HepG2 (cell line): ENCODE measurements around the gene CCDC120. TPM values are rescaled to one million over a fixed set of nuclear protein-coding genes. Genes with fewer than 3 reads are reported as not detected.

Experiments
- ESRRA ChIP-seq: sonication (generic); formaldehyde crosslinking; IDR thresholded peaks from 2 replicates; pipeline ENCODE4 v1.5.1; 2020; ENCODE audit warnings: mild to moderate bottlenecking, low read depth, missing genetic modification reagents
- KLF12 ChIP-seq: sonication (generic); formaldehyde crosslinking; IDR thresholded peaks from 2 replicates; pipeline ENCODE4 v1.4.0; 2020; ENCODE audit warnings: missing genetic modification reagents, borderline replicate concordance
- MYC ChIP-seq: sonication (generic); formaldehyde crosslinking; IDR thresholded peaks from 2 replicates; pipeline ENCODE4 v1.9.0; 2021; ENCODE audit warnings: missing genetic modification reagents, borderline replicate concordance
- RXRB ChIP-seq: IDR thresholded peaks from 2 replicates; pipeline ENCODE4 v1.6.1; 2016; ENCODE audit warnings: borderline replicate concordance, missing genetic modification reagents, missing compliant biosample characterization
- SAP130 ChIP-seq: IDR thresholded peaks from 2 replicates; pipeline ENCODE4 v1.6.1; 2016; ENCODE audit warnings: low read depth
- SSRP1 ChIP-seq: IDR thresholded peaks from 2 replicates; pipeline ENCODE4 v1.6.1; 2016; ENCODE audit warnings: control low read depth
- ZBTB7A ChIP-seq: sonication (generic); formaldehyde crosslinking; IDR thresholded peaks from 2 replicates; pipeline ENCODE4 v1.8.0; 2022; ENCODE audit warnings: mild to moderate bottlenecking, missing genetic modification reagents
- ZFYVE20 ChIP-seq: sonication (generic); formaldehyde crosslinking; IDR thresholded peaks from 2 replicates; pipeline ENCODE4 v1.8.0; 2023; ENCODE audit warnings: low read depth, mild to moderate bottlenecking, moderate library complexity, missing genetic modification reagents, borderline replicate concordance
- ZNF256 ChIP-seq: sonication (generic); formaldehyde crosslinking; conservative IDR thresholded peaks from 2 replicates; pipeline ENCODE4 v1.4.0; 2020; ENCODE audit warnings: missing genetic modification reagents
- ZNF263 ChIP-seq: sonication (generic); formaldehyde crosslinking; IDR thresholded peaks from 2 replicates; pipeline ENCODE4 v1.4.0; 2020; ENCODE audit warnings: missing genetic modification reagents
- ZNF883 ChIP-seq: sonication (generic); formaldehyde crosslinking; IDR thresholded peaks from 2 replicates; pipeline ENCODE4 v1.5.1; 2020; ENCODE audit warnings: mild to moderate bottlenecking, missing genetic modification reagents; ENCODE audit errors: not compliant biosample characterization
- polyA plus RNA-seq, 8 experiments: library from polyadenylated mRNA; depleted of rRNA in 3 of 8; stranded (reverse) in 7 of 8; unstranded in 1 of 8; fragments of >200 nt; fragmentation: Illumina TruSeq in 4 of 8; extraction: Trizol in 4 of 8; gene quantifications; 2 replicates each; pipeline versions ENCODE4 v1.2.1 to v1.2.3, GENCODE V29; 2011 to 2016; ENCODE audit warnings: low read depth in 4 of 8, missing spikeins in 1 of 8, mixed read lengths in 1 of 8; ENCODE audit not compliant: insufficient read depth in 1 of 8
- total RNA-seq, 5 experiments: library from RNA; depleted of rRNA; stranded (reverse); fragments of >200 nt; fragmentation: Illumina TruSeq; extraction: Trizol; gene quantifications; 2 replicates each; pipeline ENCODE4 v1.2.3, GENCODE V29; 2016; ENCODE audit warnings: low read depth in 1 of 5
- TF ChIP-seq, protein P1 (sequence below): sonication (generic); formaldehyde crosslinking; IDR thresholded peaks from 2 replicates; pipeline ENCODE4 v1.4.0; 2020; ENCODE audit warnings: missing genetic modification reagents, mild to moderate bottlenecking, borderline replicate concordance
- TF ChIP-seq, protein P2 (sequence below): IDR thresholded peaks from 2 replicates; pipeline ENCODE4 v1.6.1; 2016; ENCODE audit warnings: control low read depth
- TF ChIP-seq, protein P3 (sequence below): IDR thresholded peaks from 2 replicates; pipeline ENCODE4 v1.4.0; 2020; ENCODE audit warnings: mild to moderate bottlenecking, missing genetic modification reagents

CCDC120 gene
- total and polyA plus RNA-seq, 2 of the 13 experiments (the other 11 are each of a cell fraction or from before 2014, with no cell fraction given): 0.89 to 3.2 TPM

DNA sequence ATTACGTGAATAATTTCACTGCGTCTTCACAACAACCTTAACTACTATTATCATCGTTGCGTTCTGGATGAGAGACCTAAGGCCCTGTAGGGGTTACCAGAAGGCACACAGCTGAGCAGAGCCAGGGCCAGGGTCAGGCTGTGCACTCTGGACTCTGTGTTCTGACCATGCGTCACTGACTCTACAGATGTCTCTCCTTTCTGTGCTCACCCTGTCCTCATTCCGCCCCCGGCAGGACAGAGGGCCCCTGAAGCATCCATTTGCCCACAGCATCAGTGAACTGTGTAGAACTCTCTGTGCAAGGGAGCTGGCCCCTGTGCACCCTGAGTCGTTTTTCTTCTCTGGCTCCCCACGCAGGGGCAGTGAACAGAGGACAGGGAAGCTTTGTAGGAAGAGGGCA lies 43.4 kb downstream of the CCDC120 start (continued):
- TF ChIP-seq, protein P1, sequence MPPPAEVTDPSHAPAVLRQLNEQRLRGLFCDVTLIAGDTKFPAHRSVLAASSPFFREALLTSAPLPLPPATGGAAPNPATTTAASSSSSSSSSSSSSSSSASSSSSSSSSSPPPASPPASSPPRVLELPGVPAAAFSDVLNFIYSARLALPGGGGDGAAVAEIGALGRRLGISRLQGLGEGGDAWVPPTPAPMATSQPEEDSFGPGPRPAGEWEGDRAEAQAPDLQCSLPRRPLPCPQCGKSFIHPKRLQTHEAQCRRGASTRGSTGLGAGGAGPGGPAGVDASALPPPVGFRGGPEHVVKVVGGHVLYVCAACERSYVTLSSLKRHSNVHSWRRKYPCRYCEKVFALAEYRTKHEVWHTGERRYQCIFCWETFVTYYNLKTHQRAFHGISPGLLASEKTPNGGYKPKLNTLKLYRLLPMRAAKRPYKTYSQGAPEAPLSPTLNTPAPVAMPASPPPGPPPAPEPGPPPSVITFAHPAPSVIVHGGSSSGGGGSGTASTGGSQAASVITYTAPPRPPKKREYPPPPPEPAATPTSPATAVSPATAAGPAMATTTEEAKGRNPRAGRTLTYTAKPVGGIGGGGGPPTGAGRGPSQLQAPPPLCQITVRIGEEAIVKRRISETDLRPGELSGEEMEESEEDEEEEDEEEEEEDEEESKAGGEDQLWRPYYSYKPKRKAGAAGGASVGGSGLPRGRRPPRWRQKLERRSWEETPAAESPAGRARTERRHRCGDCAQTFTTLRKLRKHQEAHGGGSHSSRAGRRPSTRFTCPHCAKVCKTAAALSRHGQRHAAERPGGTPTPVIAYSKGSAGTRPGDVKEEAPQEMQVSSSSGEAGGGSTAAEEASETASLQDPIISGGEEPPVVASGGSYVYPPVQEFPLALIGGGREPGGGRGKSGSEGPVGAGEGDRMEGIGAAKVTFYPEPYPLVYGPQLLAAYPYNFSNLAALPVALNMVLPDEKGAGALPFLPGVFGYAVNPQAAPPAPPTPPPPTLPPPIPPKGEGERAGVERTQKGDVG (CRISPR knock-in tag): no peak
- TF ChIP-seq RXRB (CRISPR knock-in tag): peak; percentile 82
- no peak for TF ChIP-seq ZNF883
- peak; percentile 73 for TF ChIP-seq SAP130 (CRISPR knock-in tag)
- TF ChIP-seq MYC (CRISPR knock-in tag): peak; percentile 38; the same call in 1 of the 2 replicates
- TF ChIP-seq ZNF256 (CRISPR knock-in tag): no peak
- TF ChIP-seq ESRRA: peak; percentile 61; the same call in 1 of the 2 replicates
- no peak for TF ChIP-seq ZFYVE20 (CRISPR knock-in tag)
- TF ChIP-seq, protein P2, sequence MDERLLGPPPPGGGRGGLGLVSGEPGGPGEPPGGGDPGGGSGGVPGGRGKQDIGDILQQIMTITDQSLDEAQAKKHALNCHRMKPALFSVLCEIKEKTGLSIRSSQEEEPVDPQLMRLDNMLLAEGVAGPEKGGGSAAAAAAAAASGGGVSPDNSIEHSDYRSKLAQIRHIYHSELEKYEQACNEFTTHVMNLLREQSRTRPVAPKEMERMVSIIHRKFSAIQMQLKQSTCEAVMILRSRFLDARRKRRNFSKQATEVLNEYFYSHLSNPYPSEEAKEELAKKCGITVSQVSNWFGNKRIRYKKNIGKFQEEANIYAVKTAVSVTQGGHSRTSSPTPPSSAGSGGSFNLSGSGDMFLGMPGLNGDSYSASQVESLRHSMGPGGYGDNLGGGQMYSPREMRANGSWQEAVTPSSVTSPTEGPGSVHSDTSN (CRISPR knock-in tag): no peak
- no peak for TF ChIP-seq ZBTB7A (CRISPR knock-in tag)
- no peak; the same call in 1 of the 2 replicates for TF ChIP-seq ZNF263 (CRISPR knock-in tag)
- no peak for TF ChIP-seq KLF12 (CRISPR knock-in tag)
- no peak for TF ChIP-seq SSRP1 (CRISPR knock-in tag)
- TF ChIP-seq, protein P3, sequence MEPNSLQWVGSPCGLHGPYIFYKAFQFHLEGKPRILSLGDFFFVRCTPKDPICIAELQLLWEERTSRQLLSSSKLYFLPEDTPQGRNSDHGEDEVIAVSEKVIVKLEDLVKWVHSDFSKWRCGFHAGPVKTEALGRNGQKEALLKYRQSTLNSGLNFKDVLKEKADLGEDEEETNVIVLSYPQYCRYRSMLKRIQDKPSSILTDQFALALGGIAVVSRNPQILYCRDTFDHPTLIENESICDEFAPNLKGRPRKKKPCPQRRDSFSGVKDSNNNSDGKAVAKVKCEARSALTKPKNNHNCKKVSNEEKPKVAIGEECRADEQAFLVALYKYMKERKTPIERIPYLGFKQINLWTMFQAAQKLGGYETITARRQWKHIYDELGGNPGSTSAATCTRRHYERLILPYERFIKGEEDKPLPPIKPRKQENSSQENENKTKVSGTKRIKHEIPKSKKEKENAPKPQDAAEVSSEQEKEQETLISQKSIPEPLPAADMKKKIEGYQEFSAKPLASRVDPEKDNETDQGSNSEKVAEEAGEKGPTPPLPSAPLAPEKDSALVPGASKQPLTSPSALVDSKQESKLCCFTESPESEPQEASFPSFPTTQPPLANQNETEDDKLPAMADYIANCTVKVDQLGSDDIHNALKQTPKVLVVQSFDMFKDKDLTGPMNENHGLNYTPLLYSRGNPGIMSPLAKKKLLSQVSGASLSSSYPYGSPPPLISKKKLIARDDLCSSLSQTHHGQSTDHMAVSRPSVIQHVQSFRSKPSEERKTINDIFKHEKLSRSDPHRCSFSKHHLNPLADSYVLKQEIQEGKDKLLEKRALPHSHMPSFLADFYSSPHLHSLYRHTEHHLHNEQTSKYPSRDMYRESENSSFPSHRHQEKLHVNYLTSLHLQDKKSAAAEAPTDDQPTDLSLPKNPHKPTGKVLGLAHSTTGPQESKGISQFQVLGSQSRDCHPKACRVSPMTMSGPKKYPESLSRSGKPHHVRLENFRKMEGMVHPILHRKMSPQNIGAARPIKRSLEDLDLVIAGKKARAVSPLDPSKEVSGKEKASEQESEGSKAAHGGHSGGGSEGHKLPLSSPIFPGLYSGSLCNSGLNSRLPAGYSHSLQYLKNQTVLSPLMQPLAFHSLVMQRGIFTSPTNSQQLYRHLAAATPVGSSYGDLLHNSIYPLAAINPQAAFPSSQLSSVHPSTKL: peak; percentile 23; the same call in 1 of the 2 replicates
